HepG2 (cell line): ENCODE results near the gene PYHIN1. TPM values are rescaled to one million over a fixed set of nuclear protein-coding genes. Genes with fewer than 3 reads are reported as not detected.

Experiments used
- ATAC-seq: fragments of 200-7000 bp; cut with Tn5 transposase; 3 replicates; pipeline ENCODE4 v1.9.1; 2020; ENCODE audit warnings: mild to moderate bottlenecking, moderate library complexity
- BruUV-seq: library from RNA; stranded (reverse); fragments of 400-500 nt; replicated peaks from 2 replicates; lab custom pipeline; 2021; lab: Mats Ljungman, UMichigan
- CTCF ChIA-PET: fragments of 300-600 bp; formaldehyde crosslinking; extraction: SDS; loops from one replicate; lab custom pipeline; 2021; ENCODE audit warnings: low total read pairs, inconsistent platforms, low intra/inter-chr PET ratio; lab: Yijun Ruan, JAX
- POLR2A ChIA-PET: fragments of 350-600 bp; sonication (Branson Sonifier 250); formaldehyde crosslinking; loops from one replicate; lab custom pipeline; 2020; ENCODE audit warnings: antibody characterized with exemption, inconsistent platforms; lab: Yijun Ruan, JAX
- DNase-seq: peaks from one replicate; pipeline ENCODE4 v3.0.0-alpha.2; 2015; ENCODE audit warnings: low spot score
- FAIRE-seq: peaks from 3 replicates; lab custom pipeline; 2011; peaks lifted over from hg19 to GRCh38; lab: Jason Lieb, UNC
- H2AFZ ChIP-seq: one replicate; pipeline ENCODE4 v1.6.1; 2011; ENCODE audit warnings: low read length, inconsistent platforms
- H3K27ac ChIP-seq: fragments of 300-600 bp; 3 replicates; pipeline ENCODE4 v1.8.0; 2011; ENCODE audit warnings: mixed run types, mild to moderate bottlenecking, mixed read lengths, low read length, inconsistent platforms; ENCODE audit not compliant: insufficient read depth; ENCODE audit errors: extremely low read length
- H3K27me3 ChIP-seq, 2 experiments: fragments of 200-600 bp in 1 of 2; 2 replicates in 1 of 2; 3 replicates in 1 of 2; pipeline versions ENCODE4 v1.6.0 to v1.8.0; 2011; ENCODE audit warnings: low read length in 2 of 2, mild to moderate bottlenecking in 2 of 2, moderate library complexity in 2 of 2, inconsistent platforms in 1 of 2; ENCODE audit not compliant: insufficient read depth in 2 of 2, control insufficient read depth in 1 of 2
- H3K36me3 ChIP-seq, 2 experiments: fragments of 200-600 bp in 1 of 2; replicated peaks in 1 of 2; 2 replicates in 1 of 2; 3 replicates in 1 of 2; pipeline versions ENCODE4 v1.5.1 to v1.8.0; 2011; ENCODE audit warnings: low read length in 2 of 2, inconsistent platforms in 1 of 2; ENCODE audit not compliant: insufficient read depth in 2 of 2, control insufficient read depth in 1 of 2
- H3K4me1 ChIP-seq: 2 replicates; pipeline ENCODE4 v1.5.1; 2012; ENCODE audit warnings: low read length, inconsistent platforms; ENCODE audit not compliant: insufficient read depth
- H3K4me2 ChIP-seq: 2 replicates; pipeline ENCODE4 v1.6.0; 2011; ENCODE audit warnings: low read depth, low read length, inconsistent platforms
- H3K4me3 ChIP-seq, 3 experiments: fragments of 200-600 bp in 1 of 3; sonication (generic), shearing (Covaris generic) in 1 of 3; replicated peaks in 1 of 3; 2 replicates each; pipeline ENCODE4 v1.5.1; 2011 to 2016; ENCODE audit warnings: low read length in 3 of 3, inconsistent platforms in 2 of 3, low read depth in 2 of 3, mild to moderate bottlenecking in 2 of 3, control low read depth in 1 of 3, mixed read lengths in 1 of 3; ENCODE audit not compliant: insufficient read depth in 1 of 3
- H3K79me2 ChIP-seq: one replicate; pipeline ENCODE4 v1.6.1; 2011; ENCODE audit warnings: low read length, inconsistent platforms; ENCODE audit not compliant: insufficient read depth
- H3K9ac ChIP-seq: 2 replicates; pipeline ENCODE4 v1.6.0; 2011; ENCODE audit warnings: mild to moderate bottlenecking, low read depth, low read length, inconsistent platforms; ENCODE audit not compliant: insufficient read depth
- H3K9me3 ChIP-seq: 2 replicates; pipeline ENCODE4 v1.5.1; 2012; ENCODE audit warnings: mild to moderate bottlenecking, low read length
- H4K20me1 ChIP-seq: 2 replicates; pipeline ENCODE4 v1.6.0; 2011; ENCODE audit warnings: inconsistent platforms, mild to moderate bottlenecking, low read length, moderate library complexity; ENCODE audit not compliant: insufficient read depth
- DR1 ChIP-seq: sonication (generic); formaldehyde crosslinking; IDR thresholded peaks from 2 replicates; pipeline ENCODE4 v1.8.0; 2021; ENCODE audit warnings: mild to moderate bottlenecking, missing genetic modification reagents, inconsistent platforms
- E2F1 ChIP-seq: sonication (generic); formaldehyde crosslinking; IDR thresholded peaks from 2 replicates; pipeline ENCODE4 v1.5.0; 2020; ENCODE audit warnings: missing genetic modification reagents
- HES4 ChIP-seq: sonication (generic); formaldehyde crosslinking; IDR thresholded peaks from 2 replicates; pipeline ENCODE4 v1.9.0; 2021; ENCODE audit warnings: mild to moderate bottlenecking, missing genetic modification reagents, borderline replicate concordance
- HHEX ChIP-seq: IDR thresholded peaks from 2 replicates; pipeline ENCODE4 v1.6.1; 2016; ENCODE audit warnings: control low read depth
- KLF11 ChIP-seq: IDR thresholded peaks from 2 replicates; pipeline ENCODE4 v1.6.1; 2016; ENCODE audit warnings: missing compliant biosample characterization
- MATR3 ChIP-seq: sonication (generic); formaldehyde crosslinking; IDR thresholded peaks from 2 replicates; pipeline ENCODE4 v1.4.0; 2020; ENCODE audit warnings: missing genetic modification reagents
- MED8 ChIP-seq: sonication (generic); formaldehyde crosslinking; IDR thresholded peaks from 2 replicates; pipeline ENCODE4 v1.8.1; 2023; ENCODE audit warnings: mild to moderate bottlenecking, missing genetic modification reagents; ENCODE audit not compliant: insufficient replicate concordance
- MTA3 ChIP-seq: sonication (generic); formaldehyde crosslinking; IDR thresholded peaks from 2 replicates; pipeline ENCODE4 v1.4.0; 2020; ENCODE audit warnings: missing genetic modification reagents
- YEATS2 ChIP-seq: sonication (generic); formaldehyde crosslinking; IDR thresholded peaks from 2 replicates; pipeline ENCODE4 v1.4.0; 2020; ENCODE audit warnings: missing genetic modification reagents, borderline replicate concordance
- ZNF484 ChIP-seq: sonication (generic); formaldehyde crosslinking; IDR thresholded peaks from 2 replicates; pipeline ENCODE4 v1.5.1; 2020; ENCODE audit warnings: mild to moderate bottlenecking, low read depth, missing genetic modification reagents, borderline replicate concordance
- ZNF569 ChIP-seq: sonication (generic); formaldehyde crosslinking; IDR thresholded peaks from 2 replicates; pipeline ENCODE4 v1.5.0; 2020; ENCODE audit warnings: mild to moderate bottlenecking, missing genetic modification reagents, moderate library complexity, borderline replicate concordance
- ZNF580 ChIP-seq: IDR thresholded peaks from 2 replicates; pipeline ENCODE4 v1.6.1; 2016; ENCODE audit warnings: low read depth, borderline replicate concordance
- ZNF598 ChIP-seq: sonication (generic); formaldehyde crosslinking; IDR thresholded peaks from 2 replicates; pipeline ENCODE4 v1.5.1; 2020; ENCODE audit warnings: mild to moderate bottlenecking, missing genetic modification reagents, borderline replicate concordance
- WGBS: methylation state at CpG from one replicate; pipeline ENCODE4 v1.1.6; 2017; ENCODE audit warnings: low lambda C conversion rate; 5-methylcytosine and 5-hydroxymethylcytosine counted together
- in situ Hi-C: cut with HindIII; loops from 2 replicates; pipeline ENCODE4 v1.10.0; 2017; ENCODE audit warnings: low pct_unique_long_range_greater_than_20kb; ENCODE audit not compliant: extremely low pct_ligation_motif_present
- intact Hi-C: fragments of 100-400 bp; cut with micrococcal nuclease; formaldehyde crosslinking; loops from one replicate; pipeline ENCODE4 v1.10.0; 2022; ENCODE audit not compliant: unreplicated experiment
- polyA plus RNA-seq, 8 experiments: library from polyadenylated mRNA; depleted of rRNA in 3 of 8; stranded (reverse) in 7 of 8; unstranded in 1 of 8; fragments of >200 nt; fragmentation: Illumina TruSeq in 4 of 8; extraction: Trizol in 4 of 8; gene quantifications; 2 replicates each; pipeline versions ENCODE4 v1.2.1 to v1.2.3, GENCODE V29; 2011 to 2016; ENCODE audit warnings: low read depth in 4 of 8, missing spikeins in 1 of 8, mixed read lengths in 1 of 8; ENCODE audit not compliant: insufficient read depth in 1 of 8
- total RNA-seq, 5 experiments: library from RNA; depleted of rRNA; stranded (reverse); fragments of >200 nt; fragmentation: Illumina TruSeq; extraction: Trizol; gene quantifications; 2 replicates each; pipeline ENCODE4 v1.2.3, GENCODE V29; 2016; ENCODE audit warnings: low read depth in 1 of 5

PYHIN1 gene
- total and polyA plus RNA-seq, 2 of the 13 experiments (the other 11 are each of a cell fraction or from before 2014, with no cell fraction given) = not detected

GRCh38 chr1:159000625-159001024, 69.3 kb downstream of the PYHIN1 start:
- FAIRE-seq = no peak
- Histone ChIP-seq H3K9me3 (no peaks in the 10 kb centered on the region), H3K4me3 (no peak overlapping the region), H2AFZ (no peak overlapping the region), H3K9ac (no peak overlapping the region), H3K79me2 (no peaks in the 10 kb centered on the region), H3K4me2 (no peak overlapping the region), H3K4me1 (no peaks in the 10 kb centered on the region), H3K27ac (no peak overlapping the region), H4K20me1 (no peaks in the 10 kb centered on the region), H3K27me3 (no peaks in the 10 kb centered on the region), H3K36me3 (no peaks in the 10 kb centered on the region)
- no TSS peak for BruUV-seq
- no peak for DNase-seq
- intact Hi-C loops (no loop called here), in situ Hi-C loops (loop anchor here (25.0 kb wide), 1 partner anchor 813 kb away; the partner anchor contains the start of gene CD1D)
- WGBS = 0% methylated on average over 1 of the region's 1 CpG
- TF ChIP-seq MATR3 (CRISPR knock-in tag) = no peak
- no peak for TF ChIP-seq YEATS2 (CRISPR knock-in tag)
- no peak for TF ChIP-seq ZNF484 (CRISPR knock-in tag)
- no peak for TF ChIP-seq HES4 (CRISPR knock-in tag)
- TF ChIP-seq MTA3 (CRISPR knock-in tag) = no peak
- no peak for TF ChIP-seq ZNF569 (CRISPR knock-in tag)
- TF ChIP-seq E2F1 = no peak
- no peak for TF ChIP-seq MED8 (CRISPR knock-in tag)
- no peak for TF ChIP-seq HHEX (CRISPR knock-in tag)
- TF ChIP-seq KLF11 = no peak
- no peak for TF ChIP-seq DR1 (CRISPR knock-in tag)
- TF ChIP-seq ZNF598 = no peak
- TF ChIP-seq ZNF580 = no peak
- no peak for ATAC-seq
- ChIA-PET CTCF (no interaction called here), POLR2A (no interaction called here)
